Stomach (tissue), 4 donors: ENCODE results near the gene MTR.

Source experiments
- CTCF ChIP-seq, 7 experiments: fragments of 450-650 bp in 4 of 7; fragments of 200-600 bp in 3 of 7; sonication (generic) in 3 of 7; IDR thresholded peaks; one replicate each; pipeline ENCODE4 v1.5.1; 2016 to 2019; ENCODE audit warnings: antibody characterized with exemption in 7 of 7, control low read depth in 2 of 7, mild to moderate bottlenecking in 1 of 7
- EP300 ChIP-seq: sonication (generic); formaldehyde crosslinking; IDR thresholded peaks from one replicate; pipeline ENCODE4 v1.6.1; 2017; ENCODE audit warnings: antibody characterized with exemption
- POLR2A ChIP-seq, 4 donors: fragments of 450-650 bp; IDR thresholded peaks; one replicate each; pipeline ENCODE4 v1.6.1; 2016; ENCODE audit warnings: antibody characterized with exemption in 4 of 4, control low read depth in 2 of 4, mild to moderate bottlenecking in 1 of 4, moderate library complexity in 1 of 4

DNA sequence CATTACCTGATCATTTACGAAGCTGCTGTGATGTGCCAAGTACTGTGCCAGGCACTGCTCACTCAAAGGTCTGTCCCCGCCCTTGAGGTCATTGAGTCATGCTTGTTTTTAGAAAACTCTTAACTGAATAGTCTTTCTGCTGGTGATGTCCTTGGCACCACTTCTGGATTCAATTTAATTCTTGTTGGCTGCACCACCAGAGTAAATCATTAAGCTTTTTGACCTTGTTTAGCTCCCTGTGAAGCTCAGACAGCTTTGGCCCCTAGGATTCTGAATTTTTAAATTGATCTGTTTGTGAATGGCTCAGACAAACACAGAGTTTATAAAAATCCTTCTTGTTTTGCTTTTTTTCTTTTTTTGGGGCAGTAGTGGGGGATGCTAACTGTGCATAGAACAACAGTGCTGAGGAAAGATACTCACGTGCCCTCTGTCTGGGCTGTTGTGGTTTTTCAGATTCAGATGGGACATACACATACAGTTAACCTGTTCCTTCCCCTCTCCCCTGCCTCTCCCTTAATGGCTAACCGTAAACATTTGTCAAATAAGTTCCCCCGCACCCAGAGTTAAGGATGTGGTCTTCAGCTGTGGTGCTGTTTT lies 67.6 kb downstream of the MTR start:
- TF ChIP-seq POLR2A (IDR thresholded peaks at IDR 0.05) (no peak), CTCF (IDR thresholded peaks at IDR 0.05) (no peak), EP300 (no peak)
